Measurements from ENCODE around the gene CFAP69.
A peak's percentile ranks its signal among the peaks of the same experiment; 100 is the strongest.

The CFAP69 gene, protein sequence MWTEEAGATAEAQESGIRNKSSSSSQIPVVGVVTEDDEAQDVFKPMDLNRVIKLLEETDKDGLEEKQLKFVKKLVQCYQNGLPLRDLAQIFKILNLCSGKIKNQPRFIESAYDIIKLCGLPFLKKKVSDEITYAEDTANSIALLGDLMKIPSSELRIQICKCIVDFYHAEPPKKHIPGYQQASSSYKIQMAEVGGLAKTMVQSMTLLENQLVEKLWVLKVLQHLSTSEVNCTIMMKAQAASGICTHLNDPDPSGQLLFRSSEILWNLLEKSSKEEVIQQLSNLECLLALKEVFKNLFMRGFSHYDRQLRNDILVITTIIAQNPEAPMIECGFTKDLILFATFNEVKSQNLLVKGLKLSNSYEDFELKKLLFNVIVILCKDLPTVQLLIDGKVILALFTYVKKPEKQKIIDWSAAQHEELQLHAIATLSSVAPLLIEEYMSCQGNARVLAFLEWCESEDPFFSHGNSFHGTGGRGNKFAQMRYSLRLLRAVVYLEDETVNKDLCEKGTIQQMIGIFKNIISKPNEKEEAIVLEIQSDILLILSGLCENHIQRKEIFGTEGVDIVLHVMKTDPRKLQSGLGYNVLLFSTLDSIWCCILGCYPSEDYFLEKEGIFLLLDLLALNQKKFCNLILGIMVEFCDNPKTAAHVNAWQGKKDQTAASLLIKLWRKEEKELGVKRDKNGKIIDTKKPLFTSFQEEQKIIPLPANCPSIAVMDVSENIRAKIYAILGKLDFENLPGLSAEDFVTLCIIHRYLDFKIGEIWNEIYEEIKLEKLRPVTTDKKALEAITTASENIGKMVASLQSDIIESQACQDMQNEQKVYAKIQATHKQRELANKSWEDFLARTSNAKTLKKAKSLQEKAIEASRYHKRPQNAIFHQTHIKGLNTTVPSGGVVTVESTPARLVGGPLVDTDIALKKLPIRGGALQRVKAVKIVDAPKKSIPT
- 0 to 4.0 (median 0.15) reads per million in 17 experiments for total RNA-seq

DNA sequence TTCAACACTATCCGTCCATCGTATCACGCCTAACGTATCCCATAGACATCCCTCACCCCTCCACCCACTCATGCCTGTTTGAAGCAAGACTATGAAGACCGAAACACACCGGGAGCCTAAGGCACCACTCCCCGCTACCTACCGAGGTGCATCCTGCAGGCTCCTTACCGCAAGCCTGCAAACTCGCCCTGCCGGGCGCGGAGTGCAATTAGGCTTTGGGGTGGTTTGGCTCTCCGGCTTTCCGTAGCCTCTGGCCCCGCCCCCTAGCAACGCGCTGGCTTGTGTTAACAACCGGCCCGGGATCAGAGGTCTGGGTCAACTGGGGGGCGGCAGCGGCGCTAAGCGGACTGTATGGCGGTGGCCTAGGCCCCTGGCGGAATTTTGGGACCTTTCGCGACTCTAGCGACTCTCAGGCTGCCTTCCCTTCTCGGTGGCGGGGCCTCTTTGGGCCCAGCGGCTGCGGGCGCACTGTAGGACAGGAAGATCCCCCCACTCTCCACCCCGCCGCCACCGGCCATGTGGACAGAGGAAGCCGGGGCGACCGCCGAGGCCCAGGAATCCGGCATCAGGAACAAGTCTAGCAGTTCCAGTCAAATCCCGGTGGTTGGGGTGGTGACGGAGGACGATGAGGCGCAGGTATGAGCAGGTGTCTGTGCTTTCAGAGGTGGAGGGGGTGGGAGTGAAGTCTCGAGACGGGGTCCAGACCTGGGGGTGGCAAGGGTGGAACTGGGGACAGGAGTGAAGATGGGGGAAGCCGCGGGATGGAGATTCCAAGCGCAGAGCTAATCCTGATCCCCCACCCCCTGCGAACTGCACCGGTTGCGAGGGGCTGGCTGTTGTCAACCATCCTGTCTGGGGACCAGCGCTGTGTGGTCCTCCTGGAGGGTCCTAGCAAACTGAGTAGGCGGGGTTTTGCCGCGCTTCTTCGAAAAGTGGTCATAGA, at the start of gene CFAP69:
TSS of gene CFAP69 (plus strand) at position 266 of the 943 bp plus-strand sequence. CDS start at position 517, 251 bp downstream.
- DNase-seq: peak; percentile 79 to 92 (median 86)

DNA sequence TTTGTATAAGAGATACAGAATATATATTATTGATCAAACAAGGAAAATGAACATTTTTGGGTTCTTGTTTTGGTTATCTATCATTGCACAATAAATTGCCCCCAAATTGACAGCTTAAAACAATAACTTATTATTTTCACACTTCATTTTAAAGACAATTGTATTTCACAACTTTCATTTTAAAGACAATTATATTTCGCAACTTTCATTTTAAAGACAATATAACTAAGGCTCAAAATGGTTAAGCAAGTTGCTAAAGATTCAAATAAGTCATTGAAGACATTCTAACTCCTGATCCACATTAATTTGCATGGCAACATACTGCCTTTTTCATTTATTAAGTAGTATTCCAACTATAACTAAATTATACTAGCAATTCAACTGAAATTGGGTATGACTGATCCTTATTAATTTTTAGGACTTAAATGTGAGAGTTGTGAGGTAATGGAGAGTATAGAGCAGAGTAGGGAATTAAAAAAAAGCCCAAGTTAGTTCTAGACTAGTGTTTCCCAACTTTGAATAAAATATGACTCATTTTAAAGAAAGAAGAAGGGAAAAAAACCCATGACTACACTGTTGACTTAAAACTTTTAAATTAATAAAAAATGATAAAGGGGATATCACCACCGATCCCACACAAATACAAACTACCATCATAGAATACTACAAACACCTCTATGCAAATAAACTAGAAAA, 43.3 kb upstream of the CFAP69 start:
- DNase-seq: peak in 1 of 4 experiments; percentile 3

DNA sequence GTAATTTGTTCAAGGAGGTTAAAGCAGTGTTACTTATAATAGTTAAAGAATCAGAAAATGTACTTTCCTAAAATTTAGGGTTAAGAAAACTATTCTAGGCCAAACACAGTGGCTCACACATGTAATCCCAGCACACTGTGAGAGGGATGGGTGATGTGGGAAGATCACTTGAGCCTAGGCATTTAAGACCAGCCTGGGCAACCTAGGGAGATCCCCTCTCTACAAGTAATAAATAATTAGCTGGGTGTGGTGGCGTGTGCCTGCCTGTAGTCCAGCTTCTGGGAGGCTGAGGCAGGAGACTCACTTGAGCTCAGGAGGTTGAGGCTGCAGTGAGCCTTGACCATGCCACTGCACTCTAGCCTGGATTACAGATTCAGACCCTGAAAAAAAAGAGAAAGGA, 37.0 kb upstream of the CFAP69 start:
- no peak for DNase-seq

DNA sequence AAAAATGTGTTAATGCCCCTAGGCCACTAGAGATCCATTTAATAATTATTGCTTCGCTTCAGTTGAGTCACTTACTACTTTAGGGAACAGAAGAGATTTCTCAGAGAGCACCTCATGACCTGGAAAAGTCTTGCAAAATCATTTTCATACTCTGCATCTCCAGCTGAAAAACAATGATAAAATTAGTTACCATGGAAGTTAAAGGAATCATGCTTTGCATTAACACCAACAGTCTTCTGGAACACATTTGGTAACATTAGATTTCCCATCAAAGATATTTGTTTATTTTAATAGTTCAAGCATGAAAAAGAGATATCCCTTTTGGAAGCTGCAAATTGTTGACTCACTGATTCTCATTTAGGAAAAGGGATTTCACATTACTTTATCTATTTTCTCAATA, 35.2 kb upstream of the CFAP69 start:
- DNase-seq: no peak

DNA sequence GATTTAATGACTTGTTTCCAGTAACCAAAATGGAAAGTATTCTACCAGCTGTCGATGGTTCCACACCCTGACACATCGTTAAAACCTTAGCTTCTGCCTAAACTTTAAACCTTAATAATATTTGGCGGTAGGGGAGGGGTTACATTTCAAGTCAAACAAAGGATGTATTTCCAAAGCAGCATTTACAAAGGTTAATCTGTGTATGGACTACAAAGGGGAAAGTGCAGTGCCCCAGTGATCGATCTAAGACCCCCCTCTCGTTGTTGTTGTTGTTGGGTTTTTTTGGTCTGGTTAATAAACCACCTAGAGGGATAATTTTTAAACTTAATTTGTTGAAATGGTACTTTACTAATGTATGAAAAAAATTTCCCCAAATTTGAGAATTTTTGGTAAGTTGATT, 34.5 kb upstream of the CFAP69 start:
- no peak for DNase-seq

DNA sequence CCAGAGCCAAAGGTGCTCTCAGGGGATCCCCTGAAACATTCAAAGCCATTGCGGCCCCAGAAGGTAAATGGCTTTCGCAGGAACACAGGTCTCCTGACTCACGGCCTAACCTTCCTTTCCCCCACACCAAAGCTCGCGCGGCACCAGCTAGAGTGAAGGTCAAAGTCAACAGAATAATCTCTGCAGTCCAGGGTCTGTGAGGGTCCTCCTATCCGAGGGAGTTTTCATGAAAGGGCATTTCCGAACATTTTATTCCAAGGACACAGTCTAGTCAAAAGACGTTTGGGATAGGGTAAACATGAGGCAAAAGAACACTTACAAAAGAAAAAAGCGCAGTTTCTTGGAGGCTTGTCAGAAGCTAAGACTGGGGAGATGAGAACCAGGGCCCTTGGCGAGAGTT, 34.0 kb upstream of the CFAP69 start:
- no peak for DNase-seq

DNA sequence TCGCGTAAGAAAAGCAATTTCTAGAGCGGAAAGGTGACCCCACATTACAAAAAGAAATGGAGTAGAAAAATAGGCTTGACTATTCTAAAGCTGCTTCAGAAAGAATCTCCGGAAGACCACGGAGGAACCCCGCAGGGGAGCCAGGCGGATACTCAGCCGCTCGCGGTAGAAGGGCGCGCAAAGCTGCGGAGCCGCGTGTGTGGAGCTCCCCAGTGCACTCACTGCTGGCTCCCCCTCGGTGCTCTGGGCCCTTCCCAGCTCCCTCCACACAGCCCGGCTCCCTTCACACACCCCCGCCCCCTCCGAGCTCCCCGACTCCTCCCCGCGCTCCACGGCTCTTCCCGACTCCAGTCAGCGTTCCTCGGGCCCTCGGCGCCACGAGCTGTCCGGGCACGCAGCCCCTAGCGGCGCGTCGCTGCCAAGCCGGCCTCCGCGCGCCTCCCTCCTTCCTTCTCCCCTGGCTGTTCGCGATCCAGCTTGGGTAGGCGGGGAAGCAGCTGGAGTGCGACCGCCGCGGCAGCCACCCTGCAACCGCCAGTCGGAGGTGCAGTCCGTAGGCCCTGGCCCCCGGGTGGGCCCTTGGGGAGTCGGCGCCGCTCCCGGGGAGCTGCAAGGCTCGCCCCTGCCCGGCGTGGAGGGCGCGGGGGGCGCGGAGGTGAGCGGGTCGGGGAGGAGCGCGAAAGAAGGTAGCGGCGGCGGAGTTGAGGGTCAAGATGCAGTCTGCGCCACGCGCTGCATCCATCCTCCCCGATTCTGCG, 33.4 kb upstream of the CFAP69 start, which contains the start of gene STEAP2:
TSS of gene STEAP2 (plus strand) at position 350 of the 758 bp plus-strand sequence. CDS start 13,343 bp downstream, outside the sequence.
- peak; percentile 42 to 80 (median 57) for DNase-seq

DNA sequence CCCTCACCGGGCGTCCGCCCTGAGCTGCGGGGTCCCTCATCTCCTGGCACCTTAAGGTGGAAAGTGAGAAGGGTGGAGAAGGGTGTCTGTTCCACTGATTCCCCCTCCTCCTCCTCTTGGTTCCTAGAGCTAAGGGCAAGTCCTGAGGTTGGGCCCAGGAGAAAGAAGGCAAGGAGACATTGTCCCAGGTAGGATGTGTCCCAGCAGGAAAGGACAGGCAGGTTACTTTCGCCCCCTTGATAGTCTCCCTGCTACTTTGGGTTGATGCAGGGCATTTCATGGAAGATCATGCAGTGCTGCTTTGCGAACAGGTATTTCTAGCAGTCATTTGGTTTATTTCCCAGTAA, 32.9 kb upstream of the CFAP69 start:
- DNase-seq: no peak

DNA sequence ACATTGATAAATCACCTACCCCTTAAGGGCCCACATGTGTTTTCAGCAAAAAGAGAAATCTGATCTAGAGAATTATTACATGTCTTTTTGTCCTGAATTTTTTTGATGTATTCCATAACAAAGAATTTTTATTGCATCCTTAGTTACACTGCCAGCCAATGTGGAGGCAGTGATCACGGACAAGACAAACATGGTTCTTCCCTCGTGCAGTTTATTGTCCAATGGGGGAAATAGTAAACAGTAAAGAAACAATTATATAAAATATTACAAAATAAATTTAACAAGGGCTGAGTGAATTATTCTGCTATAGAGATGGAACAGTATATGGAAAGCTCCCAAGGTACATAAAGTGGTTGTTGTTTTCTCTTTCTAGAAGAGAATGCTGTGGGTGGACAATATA, 31.5 kb upstream of the CFAP69 start:
- no peak for DNase-seq

DNA sequence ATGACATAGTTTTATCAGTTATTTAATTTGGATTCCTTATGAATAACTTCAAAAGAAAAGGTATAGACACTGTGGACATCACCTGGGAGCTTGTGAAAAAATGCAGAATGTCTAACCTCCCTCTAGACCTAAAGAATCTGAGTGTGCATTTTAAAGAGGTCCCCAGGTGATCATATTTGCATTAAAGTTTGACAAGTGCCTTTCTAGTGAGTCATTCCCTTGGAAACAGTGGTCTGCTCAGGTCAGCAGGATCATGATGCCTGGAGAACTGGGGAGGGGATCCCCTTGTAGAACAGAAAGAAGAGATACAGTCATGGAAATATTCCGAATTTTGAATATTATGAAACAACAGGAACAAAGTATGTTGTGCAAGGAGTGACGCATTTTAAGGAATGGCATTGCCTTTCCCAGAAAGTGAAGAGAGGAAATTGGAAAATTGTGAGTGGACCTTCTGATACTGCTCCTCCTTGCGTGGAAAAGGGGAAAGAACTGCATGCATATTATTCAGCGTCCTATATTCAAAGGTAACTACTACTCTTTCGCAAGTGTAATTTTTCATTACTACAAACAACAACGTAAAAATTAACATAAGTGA, 28.8 kb upstream of the CFAP69 start:
- DNase-seq: no peak

DNA sequence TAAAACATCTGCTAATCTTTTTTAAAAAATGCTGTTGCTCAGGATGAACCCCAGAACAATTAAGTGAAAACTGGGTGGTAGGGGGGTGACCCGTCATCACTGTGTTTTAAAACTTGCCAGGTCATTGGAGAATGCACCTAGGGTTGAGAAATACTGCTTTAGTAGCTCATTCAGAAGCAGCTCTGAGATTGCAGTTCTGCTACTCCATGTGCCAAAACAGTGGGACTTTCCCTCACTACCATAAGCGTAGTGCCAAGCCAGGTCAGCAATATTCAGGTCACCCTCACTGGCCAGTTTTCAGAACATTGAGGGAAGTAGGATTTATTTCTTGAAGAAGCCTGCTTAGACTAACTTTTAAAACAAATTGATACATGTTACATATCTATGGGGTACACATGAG, 28.2 kb upstream of the CFAP69 start:
- DNase-seq: no peak

DNA sequence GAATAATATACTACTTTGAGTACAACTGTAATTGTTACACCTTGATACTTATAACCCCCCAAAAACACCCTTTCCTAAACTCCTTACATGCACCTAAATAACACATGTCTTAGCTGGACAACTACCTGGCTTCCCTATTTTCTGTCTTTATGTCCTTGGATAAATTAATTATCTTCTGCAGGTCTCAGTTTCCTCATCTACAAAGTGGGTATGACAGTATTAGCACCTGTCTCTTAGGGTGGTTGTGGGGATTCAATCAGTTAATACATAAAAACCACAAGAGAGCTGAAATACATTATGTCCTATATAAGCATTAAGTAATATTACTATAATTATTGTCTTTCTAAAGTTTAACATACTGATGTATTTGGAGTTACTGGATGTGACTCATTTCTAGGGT, 22.6 kb upstream of the CFAP69 start:
- DNase-seq: no peak

DNA sequence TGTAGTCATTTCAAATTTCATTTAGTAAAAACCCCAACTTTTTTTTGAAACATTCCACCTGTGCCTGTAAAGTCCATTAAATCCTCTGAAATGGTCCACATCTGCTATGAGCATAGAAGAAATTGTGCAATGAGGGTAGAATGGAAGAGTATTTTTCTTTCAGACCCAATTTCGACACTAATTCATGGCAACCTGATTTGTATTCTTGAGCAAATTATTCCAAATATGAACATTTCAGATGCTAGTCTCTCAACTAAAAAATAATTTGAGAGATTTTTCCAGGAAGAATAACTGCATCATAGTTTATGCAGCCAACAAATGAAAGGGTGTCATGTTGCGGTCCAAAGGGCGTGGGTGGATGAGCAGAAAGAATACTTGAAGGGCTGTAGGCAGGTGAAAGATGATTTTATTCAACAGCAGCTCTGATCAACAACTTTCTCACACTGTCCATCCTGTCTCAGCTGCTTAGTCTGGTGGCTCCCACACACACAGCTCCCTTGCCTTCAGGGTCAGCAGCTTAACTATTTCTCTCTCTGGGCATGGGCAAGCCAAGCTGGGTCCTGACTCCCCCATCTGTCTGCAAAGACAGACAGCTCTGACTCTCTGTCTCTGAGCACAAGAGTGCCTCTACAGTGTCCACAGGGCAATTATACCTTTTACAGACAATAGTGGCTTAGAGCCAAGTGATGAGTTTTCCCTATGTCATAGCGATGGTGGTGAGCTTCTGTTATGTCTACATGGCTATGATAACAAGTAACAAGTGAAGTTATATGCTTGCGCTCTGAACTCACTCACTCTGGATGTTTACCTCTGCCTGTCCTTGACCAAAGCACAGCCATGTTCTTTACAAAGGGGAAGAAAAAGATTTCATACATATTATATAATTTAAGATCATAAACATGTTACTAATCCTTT, 21.9 kb upstream of the CFAP69 start:
- no peak for DNase-seq

DNA sequence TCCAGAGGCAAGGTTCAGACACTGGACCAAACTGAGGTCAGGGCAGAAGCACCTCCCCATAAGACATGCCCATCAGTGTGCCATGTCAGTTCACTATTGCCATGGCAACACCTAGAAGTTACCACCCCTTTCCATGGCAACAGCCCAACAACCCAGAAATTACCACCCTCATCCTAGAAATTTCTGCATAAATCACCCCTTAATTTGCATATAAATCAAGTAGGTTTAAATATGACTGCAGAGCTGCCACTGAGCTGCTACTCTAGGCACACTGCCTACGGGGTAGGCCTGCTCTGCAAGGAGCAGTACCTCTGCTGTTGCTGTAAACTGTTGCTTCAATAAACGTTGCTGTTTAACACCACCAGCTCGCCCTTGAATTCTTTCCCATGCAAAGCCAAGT, 20.8 kb upstream of the CFAP69 start:
- DNase-seq: no peak

DNA sequence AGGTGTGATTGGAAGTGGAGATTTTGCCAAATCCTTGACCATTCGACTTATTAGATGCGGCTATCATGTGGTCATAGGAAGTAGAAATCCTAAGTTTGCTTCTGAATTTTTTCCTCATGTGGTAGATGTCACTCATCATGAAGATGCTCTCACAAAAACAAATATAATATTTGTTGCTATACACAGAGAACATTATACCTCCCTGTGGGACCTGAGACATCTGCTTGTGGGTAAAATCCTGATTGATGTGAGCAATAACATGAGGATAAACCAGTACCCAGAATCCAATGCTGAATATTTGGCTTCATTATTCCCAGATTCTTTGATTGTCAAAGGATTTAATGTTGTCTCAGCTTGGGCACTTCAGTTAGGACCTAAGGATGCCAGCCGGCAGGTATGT, 19.8 kb upstream of the CFAP69 start:
- no peak for DNase-seq

DNA sequence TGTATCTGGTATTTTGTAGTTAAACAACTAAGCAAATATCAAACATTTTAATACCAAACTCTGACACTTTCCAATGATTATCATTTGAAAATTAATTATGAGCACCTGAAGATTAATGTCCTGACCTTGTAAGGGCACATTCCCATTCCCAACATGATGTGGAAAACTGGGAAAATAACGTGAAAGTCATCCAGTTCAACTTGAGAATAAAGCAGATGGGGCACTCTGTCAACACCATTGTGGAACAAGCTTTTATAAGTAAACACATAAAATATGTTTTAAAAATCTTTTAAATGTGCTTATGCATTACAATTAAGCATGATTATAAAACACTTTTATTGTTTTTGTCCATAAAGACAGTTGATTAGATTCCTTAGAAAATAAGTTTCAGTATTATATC, 19.4 kb upstream of the CFAP69 start:
- no peak for DNase-seq

DNA sequence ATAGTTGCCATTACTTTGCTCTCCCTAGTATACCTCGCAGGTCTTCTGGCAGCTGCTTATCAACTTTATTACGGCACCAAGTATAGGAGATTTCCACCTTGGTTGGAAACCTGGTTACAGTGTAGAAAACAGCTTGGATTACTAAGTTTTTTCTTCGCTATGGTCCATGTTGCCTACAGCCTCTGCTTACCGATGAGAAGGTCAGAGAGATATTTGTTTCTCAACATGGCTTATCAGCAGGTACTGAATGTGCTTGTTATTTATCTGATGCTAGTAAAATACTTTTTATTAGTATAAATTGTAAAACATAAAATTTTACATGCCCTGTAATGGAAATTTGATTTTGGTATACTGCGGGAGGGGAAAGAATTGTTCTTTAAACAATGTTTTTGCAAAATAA, 17.7 kb upstream of the CFAP69 start:
- no peak for DNase-seq

DNA sequence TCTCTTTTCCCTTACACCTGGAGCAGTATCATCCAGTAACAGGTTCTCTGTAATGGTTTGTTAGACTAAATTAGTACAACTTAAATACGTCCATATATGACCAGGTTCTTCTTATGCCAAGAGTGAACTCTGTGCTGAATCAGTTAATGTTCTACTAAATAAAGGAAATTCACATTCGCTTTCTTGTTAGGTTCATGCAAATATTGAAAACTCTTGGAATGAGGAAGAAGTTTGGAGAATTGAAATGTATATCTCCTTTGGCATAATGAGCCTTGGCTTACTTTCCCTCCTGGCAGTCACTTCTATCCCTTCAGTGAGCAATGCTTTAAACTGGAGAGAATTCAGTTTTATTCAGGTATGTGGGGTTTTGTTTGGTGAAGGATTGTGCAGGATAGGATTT, 15.3 kb upstream of the CFAP69 start:
- no peak for DNase-seq

DNA sequence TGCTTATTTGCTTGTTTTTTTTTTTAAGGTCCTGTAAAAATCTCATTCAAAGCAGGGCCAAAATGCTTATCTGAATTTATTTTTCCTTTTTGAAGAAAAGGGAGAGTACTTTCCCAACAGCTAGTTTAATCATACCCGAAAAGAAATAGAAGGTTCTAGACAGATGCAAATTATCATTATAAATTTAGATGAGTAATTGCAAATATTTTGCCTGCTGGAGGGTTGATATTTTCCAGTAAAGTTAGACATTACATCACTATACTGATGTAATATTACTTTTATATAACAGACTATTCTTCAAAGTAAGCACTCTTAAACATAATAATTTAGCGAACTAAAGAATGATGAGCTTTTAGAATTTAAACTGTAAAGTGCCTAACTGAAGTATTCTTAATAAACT, 14.1 kb upstream of the CFAP69 start:
- DNase-seq: no peak
